ENCODE measurements around the gene CALML5. TPM values are rescaled to one million over a fixed set of nuclear protein-coding genes. Genes with fewer than 3 reads are reported as not detected.

The CALML5 gene
- total RNA-seq, 1 experiment from 2014 or later = not detected

- TF ChIP-seq, protein P1, sequence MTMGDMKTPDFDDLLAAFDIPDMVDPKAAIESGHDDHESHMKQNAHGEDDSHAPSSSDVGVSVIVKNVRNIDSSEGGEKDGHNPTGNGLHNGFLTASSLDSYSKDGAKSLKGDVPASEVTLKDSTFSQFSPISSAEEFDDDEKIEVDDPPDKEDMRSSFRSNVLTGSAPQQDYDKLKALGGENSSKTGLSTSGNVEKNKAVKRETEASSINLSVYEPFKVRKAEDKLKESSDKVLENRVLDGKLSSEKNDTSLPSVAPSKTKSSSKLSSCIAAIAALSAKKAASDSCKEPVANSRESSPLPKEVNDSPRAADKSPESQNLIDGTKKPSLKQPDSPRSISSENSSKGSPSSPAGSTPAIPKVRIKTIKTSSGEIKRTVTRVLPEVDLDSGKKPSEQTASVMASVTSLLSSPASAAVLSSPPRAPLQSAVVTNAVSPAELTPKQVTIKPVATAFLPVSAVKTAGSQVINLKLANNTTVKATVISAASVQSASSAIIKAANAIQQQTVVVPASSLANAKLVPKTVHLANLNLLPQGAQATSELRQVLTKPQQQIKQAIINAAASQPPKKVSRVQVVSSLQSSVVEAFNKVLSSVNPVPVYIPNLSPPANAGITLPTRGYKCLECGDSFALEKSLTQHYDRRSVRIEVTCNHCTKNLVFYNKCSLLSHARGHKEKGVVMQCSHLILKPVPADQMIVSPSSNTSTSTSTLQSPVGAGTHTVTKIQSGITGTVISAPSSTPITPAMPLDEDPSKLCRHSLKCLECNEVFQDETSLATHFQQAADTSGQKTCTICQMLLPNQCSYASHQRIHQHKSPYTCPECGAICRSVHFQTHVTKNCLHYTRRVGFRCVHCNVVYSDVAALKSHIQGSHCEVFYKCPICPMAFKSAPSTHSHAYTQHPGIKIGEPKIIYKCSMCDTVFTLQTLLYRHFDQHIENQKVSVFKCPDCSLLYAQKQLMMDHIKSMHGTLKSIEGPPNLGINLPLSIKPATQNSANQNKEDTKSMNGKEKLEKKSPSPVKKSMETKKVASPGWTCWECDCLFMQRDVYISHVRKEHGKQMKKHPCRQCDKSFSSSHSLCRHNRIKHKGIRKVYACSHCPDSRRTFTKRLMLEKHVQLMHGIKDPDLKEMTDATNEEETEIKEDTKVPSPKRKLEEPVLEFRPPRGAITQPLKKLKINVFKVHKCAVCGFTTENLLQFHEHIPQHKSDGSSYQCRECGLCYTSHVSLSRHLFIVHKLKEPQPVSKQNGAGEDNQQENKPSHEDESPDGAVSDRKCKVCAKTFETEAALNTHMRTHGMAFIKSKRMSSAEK (CRISPR knock-in tag; IDR thresholded peaks at IDR 0.05; ENCODE audit: borderline replicate concordance) = no peak
- TF ChIP-seq CREB1 (CRISPR knock-in tag; IDR thresholded peaks at IDR 0.05) (no peak), SMAD3 (CRISPR knock-in tag; IDR thresholded peaks at IDR 0.05; ENCODE audit: borderline replicate concordance) (no peak), HMGA2 (CRISPR knock-in tag; IDR thresholded peaks at IDR 0.05) (no peak), SMAD4 (CRISPR knock-in tag; IDR thresholded peaks at IDR 0.05) (no peak), E2F5 (CRISPR knock-in tag; IDR thresholded peaks at IDR 0.05) (no peak), FOXK1 (CRISPR knock-in tag; IDR thresholded peaks at IDR 0.05) (no peak)
Measured at GRCh38 chr10:5494611-5495010, 4.8 kb downstream of the CALML5 start (continued).

DNA sequence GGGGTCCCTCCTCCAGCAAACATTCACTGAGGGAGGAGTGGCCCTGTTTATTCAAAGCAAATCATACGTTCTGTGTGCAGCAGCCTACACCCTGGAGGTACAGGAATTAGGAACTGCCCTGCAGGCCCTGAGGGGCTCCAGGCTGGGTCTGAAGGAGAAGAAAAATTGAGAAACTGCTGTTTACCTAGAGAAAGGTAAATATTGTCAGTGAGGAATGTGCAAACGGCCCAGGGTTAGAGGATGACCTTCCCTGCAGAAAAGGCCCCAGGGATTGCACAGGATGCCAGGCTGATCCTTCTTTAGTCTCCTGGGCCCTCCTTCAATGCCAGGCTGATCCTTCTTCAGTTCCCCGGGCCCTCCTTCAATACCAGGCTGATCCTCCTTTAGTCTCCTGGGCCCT is 5.7 kb downstream of the CALML5 start:
- no peak for ATAC-seq
- peaks cover 20% of the 10 kb centered on the region for H3K9me3 Mint-ChIP-seq

DNA sequence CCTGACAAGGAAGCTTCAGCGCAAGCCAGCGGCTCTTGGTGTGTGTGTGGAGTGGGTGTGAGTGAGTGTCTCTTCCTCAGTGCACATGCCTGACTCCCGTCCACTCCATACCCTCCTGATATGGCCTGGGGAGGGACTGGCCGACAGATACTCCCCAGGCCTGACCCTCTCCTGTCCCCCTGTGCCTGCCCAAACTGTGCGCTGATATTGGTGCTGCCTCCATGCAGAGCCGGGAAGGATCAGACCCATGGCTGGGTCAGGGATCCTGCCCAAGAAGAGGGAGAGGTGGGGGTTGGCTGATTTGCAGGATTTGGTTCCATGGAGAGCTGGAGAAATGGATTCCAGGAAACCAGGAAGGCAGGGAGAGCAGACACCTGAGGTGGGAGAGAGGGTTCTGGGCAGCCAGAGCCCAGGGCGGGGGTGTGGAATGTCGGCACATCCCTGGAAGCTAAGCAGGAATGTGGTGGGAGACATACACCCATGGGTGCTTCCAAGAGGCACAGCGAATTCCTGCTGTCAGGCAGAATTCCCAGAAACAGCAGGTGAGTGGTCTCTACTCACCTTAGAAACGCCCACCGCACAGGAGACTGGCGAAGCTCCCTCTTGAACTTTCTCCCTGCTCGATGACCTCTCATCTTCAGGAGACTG is 6.3 kb downstream of the CALML5 start:
- ChIA-PET CTCF (no interaction called here), POLR2A (no interaction called here)
- Mint-ChIP-seq H3K27me3 (ENCODE audit: low read depth) (peaks cover 3% of the 10 kb centered on the region; the same call in 1 of the 2 replicates), H3K9me3 (peaks cover 20% of the 10 kb centered on the region), H3K27ac (no peak overlapping the region), H3K36me3 (peaks cover 16% of the 10 kb centered on the region), H3K4me3 (no peak overlapping the region), H3K4me1 (peaks cover 7% of the 10 kb centered on the region)
- no peak for DNase-seq (ENCODE audit: low spot score)
- ATAC-seq = no peak
- TF ChIP-seq ZNF671 (CRISPR knock-in tag; IDR thresholded peaks at IDR 0.05) (no peak), ZNF423 (CRISPR knock-in tag; IDR thresholded peaks at IDR 0.05) (peak; percentile 36; the same call in 1 of the 2 replicates)

More for the DNA sequence above, 5.7 kb downstream of the CALML5 start:
- no peak overlapping the region for H3K27ac Mint-ChIP-seq
- DNase-seq (ENCODE audit: low spot score) = no peak
- peaks cover 3% of the 10 kb centered on the region; the same call in 1 of the 2 replicates for H3K27me3 Mint-ChIP-seq (ENCODE audit: low read depth)
- CTCF ChIA-PET = no interaction called here
- H3K4me1 Mint-ChIP-seq = peaks cover 3% of the 10 kb centered on the region
- no peak overlapping the region for H3K4me3 Mint-ChIP-seq
- POLR2A ChIA-PET = no interaction called here
- peaks cover 16% of the 10 kb centered on the region for H3K36me3 Mint-ChIP-seq
- TF ChIP-seq ZNF121 (CRISPR knock-in tag; IDR thresholded peaks at IDR 0.05) (no peak), GABPB1 (CRISPR knock-in tag; IDR thresholded peaks at IDR 0.05) (no peak)

DNA sequence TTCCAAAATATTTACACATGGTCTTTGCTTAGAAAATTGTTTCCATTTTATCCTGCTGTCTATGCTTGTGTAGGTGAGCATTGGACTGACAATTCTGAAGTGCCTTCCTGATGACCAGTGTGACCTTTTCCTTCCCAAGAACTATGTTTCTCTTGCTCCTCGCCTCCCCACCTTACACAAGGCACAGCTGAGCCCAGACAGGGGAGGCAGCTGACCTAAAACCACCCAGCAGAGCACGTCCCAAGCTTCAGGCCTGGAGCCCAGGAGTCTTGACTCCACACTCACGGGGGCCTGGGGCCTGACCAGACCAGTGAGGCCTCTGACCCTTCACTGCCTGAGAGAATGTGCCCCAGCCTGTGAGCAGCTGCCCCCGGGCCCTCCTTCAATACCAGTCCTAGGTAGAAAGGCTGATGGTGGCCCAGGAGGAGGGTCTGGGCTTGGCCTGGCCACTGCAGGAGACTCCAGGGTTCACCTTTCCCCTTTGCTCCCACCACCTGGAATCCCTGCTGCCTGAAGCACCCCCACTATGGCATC is 7.0 kb downstream of the CALML5 start:
- H3K4me1 Mint-ChIP-seq = peaks cover 12% of the 10 kb centered on the region
- ChIA-PET CTCF (no interaction called here), POLR2A (no interaction called here)
- peaks cover 3% of the 10 kb centered on the region; the same call in 1 of the 2 replicates for H3K27me3 Mint-ChIP-seq (ENCODE audit: low read depth)
- no peak overlapping the region for H3K27ac Mint-ChIP-seq
- DNase-seq (ENCODE audit: low spot score) (no peak), ATAC-seq (no peak)
- no peak overlapping the region for H3K4me3 Mint-ChIP-seq
- TF ChIP-seq MYBL2 (CRISPR knock-in tag; IDR thresholded peaks at IDR 0.05) = no peak
- TF ChIP-seq PRRX2 (CRISPR knock-in tag; IDR thresholded peaks at IDR 0.05) = no peak
- no peak for TF ChIP-seq PREB (CRISPR knock-in tag; IDR thresholded peaks at IDR 0.05; ENCODE audit: borderline replicate concordance)
- TF ChIP-seq AFF4 (CRISPR knock-in tag; IDR thresholded peaks at IDR 0.05; ENCODE audit: borderline replicate concordance) = no peak
- TF ChIP-seq NR3C1 (CRISPR knock-in tag; conservative IDR thresholded peaks at IDR 0.05; ENCODE audit: low read depth) = no peak
- no peak for TF ChIP-seq ZNF396 (CRISPR knock-in tag; IDR thresholded peaks at IDR 0.05; ENCODE audit: borderline replicate concordance)
- H3K9me3 Mint-ChIP-seq = peaks cover 20% of the 10 kb centered on the region
- peaks cover 16% of the 10 kb centered on the region for H3K36me3 Mint-ChIP-seq

Data from WTC11 (cell line).